Urothelium cell line (cell line): ENCODE measurements around the gene SDF2.

Source experiments
- DNase-seq: peaks from one replicate; pipeline ENCODE4 v3.0.0; 2011; ENCODE audit warnings: low spot score, mixed read lengths
- FAIRE-seq: peaks from 2 replicates; lab custom pipeline; 2011; peaks lifted over from hg19 to GRCh38; lab: Jason Lieb, UNC

The SDF2 gene, protein sequence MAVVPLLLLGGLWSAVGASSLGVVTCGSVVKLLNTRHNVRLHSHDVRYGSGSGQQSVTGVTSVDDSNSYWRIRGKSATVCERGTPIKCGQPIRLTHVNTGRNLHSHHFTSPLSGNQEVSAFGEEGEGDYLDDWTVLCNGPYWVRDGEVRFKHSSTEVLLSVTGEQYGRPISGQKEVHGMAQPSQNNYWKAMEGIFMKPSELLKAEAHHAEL

DNA sequence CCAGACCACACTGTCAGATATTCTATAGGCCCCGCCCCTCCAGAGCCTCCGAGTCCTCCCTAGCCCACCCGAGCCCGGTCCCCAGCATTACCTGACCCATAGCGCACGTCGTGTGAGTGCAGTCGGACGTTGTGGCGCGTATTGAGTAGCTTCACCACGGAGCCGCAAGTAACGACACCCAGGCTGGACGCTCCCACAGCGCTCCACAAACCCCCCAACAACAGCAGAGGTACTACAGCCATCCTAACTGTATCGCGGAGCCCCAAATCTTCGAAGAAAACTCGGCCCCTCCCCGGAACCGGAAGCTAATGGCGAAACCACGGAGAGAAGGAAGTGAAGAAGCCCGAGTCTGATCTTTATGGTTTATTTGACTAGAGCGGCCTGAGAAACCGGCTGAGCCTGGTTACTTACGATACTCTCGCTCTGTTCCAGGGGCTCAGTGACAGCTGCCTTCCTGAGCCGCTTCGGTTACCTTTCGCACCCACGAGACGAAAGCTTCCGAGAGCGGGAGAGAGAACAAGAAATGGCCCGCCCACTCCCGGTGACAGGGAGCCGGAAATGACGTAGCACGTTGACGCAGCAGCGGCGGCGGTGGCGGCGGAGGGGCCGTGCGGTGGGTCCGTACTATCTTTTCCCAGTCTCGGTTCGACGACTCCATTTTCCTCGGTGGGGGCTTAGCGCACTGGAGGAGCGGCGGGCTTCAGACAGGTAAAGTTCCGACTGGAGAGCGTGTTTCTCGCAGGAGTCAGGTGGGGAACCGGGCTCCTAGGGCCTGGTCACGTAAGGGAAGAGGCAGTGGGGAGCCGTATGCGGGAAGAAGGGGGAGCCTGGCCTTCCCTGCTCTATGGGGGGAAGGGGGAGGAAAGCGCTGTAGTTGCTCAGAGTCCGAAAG lies at the start of gene SDF2, which contains the start of gene SUPT6H:
Gene SDF2, minus strand, starts transcription at position 272 of the 892 bp plus-strand sequence. Its CDS starts 30 bp downstream, at position 242.
Gene SUPT6H, plus strand, starts transcription at position 571 of the 892 bp plus-strand sequence. CDS start 11,197 bp downstream, outside the sequence.
- FAIRE-seq = peak; percentile 50
- DNase-seq = peak; percentile 95

DNA sequence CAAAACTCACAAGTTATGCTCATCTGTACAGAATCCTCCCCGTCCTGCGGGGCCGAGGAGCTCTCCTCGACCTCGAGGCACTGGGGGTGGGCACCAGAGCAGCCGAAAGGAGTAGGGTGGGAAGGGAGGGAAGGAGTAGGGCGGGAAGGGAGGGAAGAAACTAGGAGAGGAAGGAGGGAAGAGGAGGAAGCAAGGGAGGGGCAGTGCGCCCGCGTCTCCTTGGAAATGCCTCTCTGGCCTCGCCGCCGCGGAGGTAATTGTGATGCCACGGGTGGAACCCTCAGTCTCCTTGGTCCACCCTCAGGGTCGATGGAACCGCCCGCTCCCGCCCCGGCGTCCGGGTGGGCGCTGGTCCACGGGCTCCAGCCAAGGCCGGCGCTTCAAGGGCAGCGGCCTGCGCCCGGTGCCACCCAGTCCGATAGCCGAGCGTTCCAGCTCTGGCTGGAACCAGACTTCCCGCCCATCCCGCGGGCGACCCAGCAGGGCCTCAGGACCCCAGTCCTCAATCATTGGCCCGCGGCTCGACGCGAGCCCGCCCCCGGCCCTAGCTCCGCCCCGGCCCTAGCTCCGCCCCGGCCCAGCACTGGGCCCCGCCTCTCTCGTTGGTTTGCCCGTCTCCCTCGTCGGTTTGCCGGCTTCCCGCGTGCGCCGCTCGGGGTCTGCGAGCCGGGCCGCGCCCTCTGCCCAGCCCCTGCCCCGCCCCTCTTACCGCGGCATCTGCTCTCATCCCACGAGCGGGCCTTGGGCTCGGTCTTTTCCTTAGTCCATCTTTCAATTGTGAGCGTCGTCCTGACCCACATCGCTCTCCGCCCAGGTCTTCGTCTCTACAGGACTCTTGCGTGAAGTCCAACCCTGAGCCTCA lies 49.4 kb upstream of the SDF2 start:
- FAIRE-seq = peak; percentile 55
- peak; percentile 97 for DNase-seq

DNA sequence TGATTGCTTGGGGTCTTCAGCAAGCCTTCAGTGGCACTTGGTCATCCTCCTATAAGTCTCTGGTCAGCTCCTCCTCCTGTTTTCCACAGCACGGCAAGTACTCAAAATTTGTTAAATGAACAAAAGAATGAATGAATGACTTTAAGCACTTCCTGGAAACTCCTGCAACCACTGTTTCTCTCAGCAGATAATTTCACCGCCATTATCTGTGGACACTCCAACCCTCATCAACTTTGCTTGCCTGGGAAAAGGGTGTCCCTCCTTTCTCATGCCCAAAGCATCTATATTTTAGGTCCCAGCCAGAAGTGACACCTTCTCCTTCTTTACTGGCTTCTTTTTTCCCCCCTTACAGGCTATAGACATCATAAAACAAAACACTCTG lies 45.6 kb upstream of the SDF2 start:
- DNase-seq (no peak), FAIRE-seq (no peak)

DNA sequence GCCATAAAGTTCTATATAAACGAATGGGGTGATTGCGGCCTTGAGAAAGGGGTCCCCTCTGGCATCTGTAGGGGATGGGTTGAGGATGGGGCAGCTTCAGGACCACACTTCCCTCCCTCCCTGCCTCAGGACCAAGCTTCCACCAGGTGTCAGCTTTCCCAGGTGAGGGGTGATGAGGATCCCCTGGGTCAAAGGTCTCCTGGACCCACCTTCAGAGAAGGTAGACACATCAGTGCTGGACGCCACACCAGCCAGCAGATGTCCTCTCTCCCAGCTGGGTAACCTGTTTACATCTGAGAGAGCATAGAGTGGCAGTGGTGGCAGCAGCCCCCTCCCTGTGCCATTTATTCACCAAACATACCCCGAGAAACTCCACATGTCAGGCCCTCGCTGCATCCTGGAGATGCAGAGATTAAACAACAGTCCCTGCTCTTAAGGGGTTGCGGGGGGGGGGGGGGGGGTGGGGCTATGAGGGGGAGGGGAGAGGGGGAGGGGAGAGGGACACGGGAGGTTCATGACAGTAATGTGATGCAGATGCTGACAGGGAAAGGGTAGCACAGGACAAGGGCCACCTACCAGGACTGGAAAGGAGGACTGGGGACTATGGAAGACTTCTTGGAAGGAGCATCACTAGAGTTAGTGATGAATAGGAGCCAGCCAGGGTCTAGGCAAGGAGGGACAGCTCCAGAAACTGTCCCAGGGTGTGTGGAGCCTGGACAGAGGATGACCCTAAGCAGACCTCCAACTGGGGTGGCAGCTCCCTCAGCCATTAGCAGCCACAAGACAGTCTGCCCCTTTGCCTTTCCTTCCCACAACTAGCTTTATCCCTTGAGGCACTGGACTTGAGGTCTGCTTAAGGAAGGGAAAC lies 45.0 kb upstream of the SDF2 start:
- FAIRE-seq (no peak), DNase-seq (no peak)

DNA sequence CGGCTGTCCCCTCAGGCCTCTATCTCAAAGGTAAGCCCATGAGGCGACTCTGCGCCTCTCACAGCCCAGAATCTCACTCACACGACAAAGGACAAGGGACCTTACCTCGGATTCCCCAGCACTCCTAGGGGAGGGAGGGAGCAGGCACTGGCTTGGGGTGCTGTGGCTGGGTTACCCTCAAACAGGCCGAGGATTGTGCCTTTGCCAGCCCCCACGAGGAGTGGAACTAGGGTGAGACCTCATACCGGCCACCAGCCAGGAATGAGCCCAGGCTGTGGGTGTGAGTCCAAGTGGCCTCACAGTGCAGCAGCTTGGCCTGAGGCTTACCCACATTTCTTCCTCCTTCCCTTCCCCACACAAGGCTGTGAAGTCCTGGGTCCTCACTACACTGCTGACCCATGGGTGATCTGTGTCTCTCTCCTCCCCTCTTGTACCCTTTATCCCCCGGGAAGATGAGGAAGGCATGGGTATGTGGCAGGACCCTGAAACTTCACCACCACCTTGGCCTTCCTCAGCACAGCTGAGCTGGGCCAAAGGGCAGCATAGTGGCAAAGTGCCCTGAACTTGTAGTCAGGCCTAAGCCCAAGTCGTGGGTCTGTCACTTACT lies 44.1 kb upstream of the SDF2 start:
- no peak for FAIRE-seq
- no peak for DNase-seq

DNA sequence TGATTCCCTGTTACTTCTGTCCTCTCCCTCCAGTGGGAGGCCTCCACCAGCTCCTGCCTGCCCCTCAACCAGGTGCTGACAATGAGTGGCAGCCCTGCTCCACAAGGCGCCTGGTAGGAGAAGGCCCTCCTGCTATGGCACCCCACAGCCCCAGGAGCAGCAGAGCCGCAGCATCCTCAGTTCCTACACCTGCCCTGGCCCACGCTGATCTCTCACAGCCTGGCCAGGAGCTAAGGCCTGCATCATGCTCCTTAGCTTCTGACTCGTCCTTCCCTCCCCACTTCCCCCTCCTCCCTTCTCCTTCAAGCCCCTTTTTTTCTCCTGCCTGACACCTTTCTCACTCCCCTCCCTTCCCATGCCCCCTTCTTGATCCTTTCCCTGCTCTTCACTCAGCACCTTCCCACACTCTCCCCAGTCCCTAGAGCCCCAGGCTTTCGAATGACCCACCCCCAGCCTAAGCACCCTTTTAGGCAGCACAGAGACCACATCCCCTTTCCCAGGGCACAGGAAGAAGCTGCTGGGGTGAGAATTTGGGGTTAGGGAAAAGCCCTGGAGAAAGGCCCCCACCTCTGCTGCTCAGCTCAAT lies 43.5 kb upstream of the SDF2 start:
- no peak for FAIRE-seq
- no peak for DNase-seq

DNA sequence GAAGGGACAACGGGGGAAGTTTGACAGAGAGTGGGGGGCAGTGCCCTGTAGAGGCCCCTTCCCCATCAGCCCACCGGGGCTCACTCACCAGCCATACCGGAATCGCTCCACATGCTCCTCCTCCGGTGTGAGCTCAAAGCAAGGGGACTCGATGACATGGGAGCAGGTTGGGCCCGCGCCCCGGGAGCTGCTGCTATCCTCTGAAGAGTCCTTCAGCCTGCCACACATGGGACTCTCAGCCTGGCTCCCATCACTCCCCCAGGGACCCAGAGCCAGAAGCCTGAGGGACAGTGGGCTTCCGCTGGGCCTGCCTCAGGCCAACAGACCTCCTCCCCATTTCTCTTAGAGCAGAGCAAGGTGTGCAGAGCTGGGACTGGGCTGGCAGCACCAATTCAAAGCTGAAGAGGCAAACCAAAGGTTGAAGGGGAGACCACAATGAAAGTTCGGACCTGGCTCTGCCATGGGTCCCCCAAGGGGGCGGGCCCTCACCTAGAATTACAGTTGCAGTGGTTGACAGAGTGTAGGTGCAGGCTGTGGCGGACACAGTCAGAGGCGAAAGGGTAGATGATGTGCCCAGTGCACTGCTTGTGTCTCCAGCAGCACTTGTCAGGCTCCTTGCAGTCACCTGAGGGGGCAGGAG lies 42.6 kb upstream of the SDF2 start:
- FAIRE-seq (no peak), DNase-seq (no peak)

DNA sequence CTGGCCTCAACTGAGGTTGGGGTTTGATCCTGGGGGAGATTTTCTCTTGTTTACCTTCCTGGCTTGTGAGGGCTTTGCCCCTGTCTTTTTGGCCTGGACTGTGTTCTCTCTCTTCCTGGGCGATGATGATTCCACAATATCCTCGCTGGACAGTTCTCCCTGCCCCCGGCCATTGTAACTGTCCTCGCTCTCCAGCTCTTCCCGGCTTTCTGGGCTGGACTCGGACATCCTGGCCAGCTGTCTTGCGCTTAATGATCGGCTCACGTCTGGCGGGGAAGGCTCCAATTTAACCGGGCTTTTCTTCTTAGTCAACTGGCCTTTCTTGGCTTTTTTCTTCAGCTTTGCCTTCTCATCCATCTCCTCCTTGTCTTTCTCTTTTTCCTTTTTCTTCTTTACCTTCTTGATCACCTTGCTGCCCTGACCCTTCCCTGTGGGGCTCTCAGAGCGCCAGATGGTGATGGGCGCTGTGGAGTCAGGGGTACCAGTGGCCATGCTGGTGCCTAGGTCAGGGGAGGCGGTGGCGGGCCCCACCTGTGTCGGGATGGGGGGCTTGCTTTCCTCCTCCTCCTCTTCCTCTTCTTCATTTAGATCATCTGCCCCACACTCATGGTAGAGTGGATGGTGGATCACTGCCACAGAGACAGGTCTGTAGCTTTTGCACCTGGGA lies 42.0 kb upstream of the SDF2 start:
- DNase-seq (no peak), FAIRE-seq (no peak)

DNA sequence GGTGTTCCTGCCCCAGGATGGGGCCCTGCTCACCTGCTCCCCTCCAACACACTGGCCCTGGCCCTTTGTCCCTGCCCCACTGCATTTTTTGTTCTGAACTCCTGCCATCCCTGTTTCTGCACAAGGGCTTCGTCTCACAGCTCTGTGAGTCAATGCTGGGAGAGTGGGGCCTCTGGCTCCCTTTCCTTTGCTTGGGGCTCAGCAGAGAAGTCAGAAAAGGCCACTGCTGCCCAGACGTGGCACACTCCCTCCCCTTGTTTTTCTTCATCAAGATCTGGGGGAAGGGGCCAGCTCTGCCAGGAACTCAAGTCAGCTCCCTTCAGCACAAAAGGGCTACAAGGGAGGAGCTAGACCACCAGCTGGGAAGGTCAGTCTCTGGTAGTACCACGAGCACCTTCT lies 41.0 kb upstream of the SDF2 start:
- DNase-seq (no peak), FAIRE-seq (no peak)

DNA sequence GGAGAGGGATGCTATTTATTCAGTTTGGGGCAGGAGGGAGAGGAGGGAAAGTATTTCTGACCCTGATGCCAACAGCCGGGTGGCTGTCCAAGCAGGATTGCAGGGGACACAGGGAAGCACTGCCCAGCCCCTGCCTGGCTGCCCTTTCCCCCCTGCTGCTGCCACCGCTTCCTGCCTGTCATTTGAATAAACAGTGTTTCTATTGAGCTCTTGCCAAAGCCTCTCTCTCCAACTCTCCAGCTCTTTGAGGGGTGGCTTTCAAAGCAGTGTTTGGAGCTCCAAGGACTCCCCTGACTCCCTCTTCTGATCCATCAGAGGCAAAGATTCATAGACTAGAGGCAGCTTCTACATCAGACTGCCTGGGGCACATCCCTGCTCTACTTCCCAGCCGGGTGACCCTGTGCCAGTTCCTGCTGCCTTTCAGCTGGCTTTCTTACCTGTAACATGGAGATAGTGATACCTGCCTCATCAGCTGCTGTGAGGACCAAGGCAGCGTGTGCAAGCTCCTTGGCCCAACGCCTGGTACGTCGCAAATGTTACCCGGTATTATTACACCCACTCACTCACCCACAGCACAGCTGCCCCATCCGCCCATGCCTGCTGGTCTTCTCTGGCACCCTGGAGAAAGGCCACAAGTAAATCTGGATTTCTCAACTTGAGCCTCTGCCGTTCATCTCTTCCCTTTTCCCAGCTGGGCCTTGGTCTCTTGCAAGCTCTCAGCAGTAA lies 40.5 kb upstream of the SDF2 start:
- DNase-seq = no peak
- FAIRE-seq = no peak

DNA sequence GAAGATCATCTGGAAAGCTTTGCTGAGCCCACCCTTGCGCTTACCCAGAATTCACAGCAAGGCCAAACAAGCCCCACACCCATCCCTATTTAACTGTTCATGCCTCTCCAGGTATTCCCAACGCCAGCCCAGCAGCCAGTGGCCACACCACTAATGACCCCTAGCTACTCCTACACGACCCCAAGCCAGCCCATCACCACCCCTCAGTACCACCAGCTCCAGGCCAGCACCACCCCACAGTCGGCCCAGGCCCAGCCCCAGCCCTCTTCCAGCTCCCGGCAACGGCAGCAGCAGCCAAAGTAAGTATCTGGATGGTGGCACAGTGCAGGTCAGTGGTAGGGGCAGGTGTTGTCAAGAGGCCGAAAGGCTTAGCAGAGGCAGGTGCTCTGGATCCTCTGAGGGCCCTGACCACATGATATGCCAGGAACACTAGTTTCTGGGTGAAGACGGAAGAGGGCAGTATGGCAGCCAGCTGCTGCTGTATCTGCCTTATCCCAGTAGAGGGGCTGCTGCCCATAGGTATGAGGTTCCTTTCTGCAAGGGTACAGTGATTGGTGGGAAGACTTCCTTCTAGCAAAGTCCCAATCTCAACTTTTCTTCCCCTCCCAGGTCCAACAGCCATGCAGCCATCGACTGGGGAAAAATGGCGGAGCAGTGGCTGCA lies 39.3 kb upstream of the SDF2 start:
- FAIRE-seq (no peak), DNase-seq (no peak)

DNA sequence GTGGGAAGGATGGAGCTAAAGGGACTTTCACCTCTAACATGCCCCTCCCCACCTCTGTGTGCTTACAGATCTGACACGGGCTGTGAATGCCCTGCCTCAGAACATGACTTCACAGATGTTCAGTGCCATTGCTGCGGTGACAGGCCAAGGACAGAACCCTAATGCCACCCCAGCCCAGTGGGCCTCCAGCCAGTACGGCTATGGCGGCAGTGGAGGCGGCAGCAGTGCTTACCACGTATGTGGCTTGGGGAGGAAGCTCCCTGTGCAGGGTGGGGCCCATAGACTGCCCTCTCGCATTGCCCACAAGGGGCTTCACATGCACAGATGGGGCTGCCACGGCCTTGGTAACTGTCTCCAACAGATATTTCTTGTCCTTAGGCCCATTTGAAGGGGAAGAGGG lies 38.6 kb upstream of the SDF2 start:
- no peak for FAIRE-seq
- no peak for DNase-seq

DNA sequence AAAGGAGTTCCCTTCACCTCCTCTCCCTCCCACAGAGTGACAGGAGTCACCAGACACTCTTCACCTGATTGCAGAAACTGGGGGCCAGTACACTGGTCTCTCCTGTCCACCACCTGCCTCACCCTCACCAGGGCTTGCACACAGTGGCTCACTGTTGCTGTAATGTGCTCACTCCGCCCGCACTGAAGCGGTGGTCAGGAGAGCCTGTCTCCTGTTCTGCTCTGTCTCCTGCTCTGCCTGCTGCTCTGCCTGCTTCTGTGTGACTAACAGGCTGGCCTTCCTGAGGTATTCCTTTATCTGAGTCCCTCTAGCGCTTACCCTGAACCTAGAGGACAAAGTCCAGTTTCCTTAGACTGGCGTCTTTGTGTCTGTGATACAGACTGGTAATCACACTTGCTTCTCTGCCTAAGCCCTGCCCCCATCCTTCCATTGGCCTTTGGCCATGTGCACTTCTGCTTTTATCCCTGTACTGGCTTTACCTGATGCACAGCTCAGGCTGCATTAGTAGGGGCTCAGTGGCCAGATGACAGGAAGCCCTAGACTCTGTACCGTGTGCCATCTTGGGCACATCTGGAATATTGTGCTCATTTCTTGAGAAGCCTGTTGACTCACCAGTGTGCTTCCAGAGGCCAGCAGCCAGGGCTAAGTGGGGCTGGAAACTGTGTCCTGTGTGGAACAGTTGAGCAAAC lies 36.7 kb upstream of the SDF2 start:
- no peak for FAIRE-seq

DNA sequence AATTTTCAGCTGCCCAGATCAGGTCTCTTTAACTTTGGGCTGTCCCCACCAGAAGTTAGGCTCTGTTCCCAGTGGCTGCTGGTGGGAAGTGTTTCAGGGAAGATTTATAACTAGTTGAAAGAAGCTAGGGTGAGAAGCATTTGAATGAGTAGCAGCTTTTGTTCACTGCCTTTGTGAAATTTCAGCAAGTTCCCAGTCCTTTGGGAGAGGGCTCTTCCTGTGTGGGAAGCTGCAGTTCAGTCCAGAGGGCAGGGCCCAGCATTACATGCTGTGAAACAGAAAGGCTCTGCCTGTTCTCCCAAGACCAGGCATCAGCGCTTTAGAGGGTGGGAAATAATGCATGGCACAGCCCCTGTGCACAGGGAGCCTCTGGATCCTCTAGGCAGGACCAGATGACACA lies 32.2 kb upstream of the SDF2 start:
- DNase-seq (no peak), FAIRE-seq (no peak)

More for the DNA sequence above, 36.7 kb upstream of the SDF2 start:
- DNase-seq = no peak

DNA sequence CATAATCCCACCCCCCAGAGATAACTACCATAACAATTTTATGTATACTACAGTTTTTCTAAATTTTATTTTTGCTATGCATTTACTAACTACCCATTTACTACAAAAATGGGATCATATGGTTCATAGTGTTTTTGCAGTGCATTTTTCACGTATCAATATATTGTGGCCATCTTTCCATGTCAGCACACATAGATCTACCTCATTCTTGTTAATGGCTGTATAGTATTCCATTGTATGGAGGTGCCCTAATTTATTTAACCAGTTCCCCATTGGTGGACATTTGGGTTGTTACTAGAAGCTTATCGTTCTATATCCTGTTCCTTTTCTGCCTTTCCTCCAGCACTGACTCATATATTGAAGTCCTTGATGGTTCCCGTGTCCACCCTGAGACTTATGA lies 27.3 kb upstream of the SDF2 start:
- FAIRE-seq (no peak), DNase-seq (no peak)

DNA sequence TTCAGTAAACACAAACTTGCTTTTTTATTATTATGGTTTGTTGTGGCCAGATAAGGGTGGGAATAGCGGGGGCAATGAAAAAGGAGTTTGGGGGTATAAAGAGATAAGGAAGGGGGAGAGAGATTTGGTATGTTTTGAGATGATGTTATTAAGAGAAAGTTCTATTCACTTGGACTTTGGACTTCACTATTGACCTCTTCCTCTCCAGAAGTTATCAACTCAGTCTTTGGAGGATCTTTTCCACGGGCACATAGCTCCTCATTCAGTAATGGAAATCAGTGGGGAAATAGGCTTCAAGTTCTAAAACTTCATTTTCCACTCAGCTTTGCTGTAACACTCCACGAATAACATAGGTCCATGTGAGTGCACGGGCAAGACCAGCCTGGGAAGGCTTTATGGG lies 26.8 kb upstream of the SDF2 start:
- no peak for FAIRE-seq

DNA sequence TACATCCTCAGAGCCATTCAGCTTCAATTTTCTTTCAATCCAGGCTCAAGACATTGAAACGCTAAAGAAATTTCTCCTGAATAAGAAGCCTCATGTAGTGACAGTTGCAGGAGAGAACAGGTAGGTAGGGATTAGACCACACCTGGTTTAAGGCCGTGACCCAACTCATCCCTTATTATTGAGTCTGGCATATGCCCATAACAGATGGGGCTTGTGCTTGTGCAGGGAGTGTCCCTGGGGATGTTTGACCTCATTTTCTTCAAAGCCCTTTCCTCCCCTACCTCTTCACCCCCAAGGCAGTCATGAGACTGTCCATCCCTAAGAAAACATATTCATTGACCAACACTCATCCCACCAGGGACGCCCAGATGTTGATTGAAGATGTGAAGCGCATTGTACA lies 24.6 kb upstream of the SDF2 start:
- DNase-seq (no peak), FAIRE-seq (no peak)

More for the DNA sequence above, 26.8 kb upstream of the SDF2 start:
- DNase-seq = no peak
